Activated gamma-delta T cell treated with anti-CD3 and anti-CD28 coated beads, Interleukin-2, amount 50 U/mL, for 16 hours (primary cell): Measurements from ENCODE around the gene SERGEF.

Source experiments
- DNase-seq: peaks from one replicate; pipeline ENCODE4 v3.0.0-alpha.2; 2020; ENCODE audit warnings: low read depth

Gene SERGEF

DNA sequence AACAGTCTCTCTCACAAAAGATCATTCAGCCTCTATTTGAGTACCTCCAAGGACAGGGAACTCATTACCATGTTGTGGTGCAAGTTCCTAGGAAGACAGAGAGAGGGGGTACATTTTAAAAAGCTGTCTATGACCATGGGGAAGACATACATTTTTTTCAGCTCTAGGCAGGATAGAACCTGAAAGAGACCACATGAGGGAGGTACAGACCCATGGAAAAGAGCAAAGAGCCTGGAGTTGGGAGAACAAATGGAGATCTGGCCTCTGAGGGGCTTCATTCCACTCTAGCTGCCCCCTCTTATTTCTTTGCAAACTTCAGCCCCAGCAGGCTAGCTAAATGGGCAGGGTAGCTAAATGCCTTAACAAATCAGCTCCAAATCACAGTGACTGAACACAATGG lies 241.9 kb downstream of the SERGEF start:
- no peak for DNase-seq

DNA sequence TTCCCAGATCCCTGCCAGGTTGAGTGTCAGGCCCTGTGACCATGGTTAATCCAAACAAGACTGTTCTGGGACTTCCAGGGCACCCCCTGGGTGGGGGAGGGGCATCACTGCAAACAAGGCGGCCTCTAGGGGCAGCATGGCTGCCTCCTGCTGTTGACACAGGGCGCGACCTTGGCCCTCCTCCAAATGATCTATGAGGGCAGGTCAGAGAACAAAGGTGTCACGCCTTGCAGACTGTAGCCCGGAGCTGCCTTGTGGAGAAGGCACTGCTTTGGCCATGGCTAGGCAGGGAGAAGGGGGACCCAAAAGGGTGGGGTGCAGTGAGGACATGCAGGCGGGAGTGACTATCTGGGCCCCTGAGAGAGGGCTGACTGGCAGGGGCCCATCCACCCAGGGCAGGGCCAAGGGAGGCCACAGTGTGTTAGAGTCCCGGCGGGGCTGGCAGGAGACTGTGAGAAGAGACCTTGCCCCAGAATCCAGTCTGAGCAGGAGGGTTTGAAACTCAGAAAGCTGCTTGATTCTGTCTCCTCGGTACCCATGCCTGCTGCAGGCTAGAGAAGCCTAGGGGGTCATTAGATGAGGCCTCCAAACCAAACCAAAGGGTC lies 242.7 kb downstream of the SERGEF start:
- no peak for DNase-seq

DNA sequence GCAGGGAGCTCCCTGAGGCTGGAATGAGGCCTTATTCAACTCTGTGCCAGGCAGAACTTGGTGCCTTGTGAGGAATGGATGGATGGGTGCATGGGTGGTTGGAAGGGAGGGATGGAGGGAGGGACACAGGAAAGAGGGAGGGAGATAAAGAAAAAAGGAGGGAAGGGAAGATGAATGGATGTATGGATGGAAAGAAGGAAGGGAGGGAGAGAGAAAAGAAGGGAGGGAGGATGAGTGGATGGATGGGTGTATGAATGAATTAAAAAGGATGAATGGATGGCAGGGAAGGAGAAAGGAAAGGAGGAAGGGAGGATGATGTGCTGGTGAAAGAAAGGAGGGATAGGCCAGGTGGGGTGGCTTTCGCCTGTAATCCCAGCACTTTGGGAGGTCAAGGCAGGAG lies 243.6 kb downstream of the SERGEF start:
- DNase-seq, result no peak

DNA sequence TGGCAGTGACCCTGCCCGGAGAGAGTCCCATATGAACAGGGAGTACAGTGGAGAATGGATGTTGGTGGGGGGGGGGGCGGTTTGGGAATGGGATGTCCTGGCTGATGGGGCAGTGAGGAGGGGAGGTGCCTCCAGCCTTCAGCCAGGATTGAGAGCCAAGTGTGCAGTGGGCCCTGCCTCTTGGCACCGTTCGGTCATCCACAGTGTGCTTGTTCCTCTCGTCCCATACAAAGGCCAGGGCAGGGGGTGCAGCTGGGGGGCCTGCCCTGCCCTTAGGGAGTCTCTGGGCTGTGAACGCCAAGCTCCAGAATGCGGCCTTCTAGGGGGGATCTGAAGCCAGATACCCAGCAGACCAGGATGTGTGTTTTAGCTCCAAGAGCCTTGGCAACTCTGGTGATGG lies 244.3 kb downstream of the SERGEF start:
- no peak for DNase-seq

DNA sequence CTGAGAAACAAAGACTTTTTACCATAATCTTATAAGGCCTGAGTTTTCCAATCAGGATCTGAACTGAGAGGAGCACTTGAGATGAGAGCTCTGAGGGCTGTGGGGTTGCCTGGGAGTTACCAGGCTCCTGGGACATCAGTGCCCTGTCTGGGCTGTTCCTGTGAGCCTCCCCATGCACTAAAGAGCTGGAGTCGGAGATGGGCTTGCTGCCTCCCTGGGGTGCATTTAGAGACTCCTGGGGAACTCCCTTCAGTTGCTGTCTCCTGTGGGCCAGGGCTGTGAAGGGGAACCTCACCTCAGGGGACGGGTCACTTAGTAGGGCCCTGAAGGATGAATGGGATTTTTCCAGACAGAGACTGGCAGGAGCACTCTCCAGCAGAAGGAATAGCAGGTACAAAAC lies 244.9 kb downstream of the SERGEF start:
- DNase-seq, result no peak

DNA sequence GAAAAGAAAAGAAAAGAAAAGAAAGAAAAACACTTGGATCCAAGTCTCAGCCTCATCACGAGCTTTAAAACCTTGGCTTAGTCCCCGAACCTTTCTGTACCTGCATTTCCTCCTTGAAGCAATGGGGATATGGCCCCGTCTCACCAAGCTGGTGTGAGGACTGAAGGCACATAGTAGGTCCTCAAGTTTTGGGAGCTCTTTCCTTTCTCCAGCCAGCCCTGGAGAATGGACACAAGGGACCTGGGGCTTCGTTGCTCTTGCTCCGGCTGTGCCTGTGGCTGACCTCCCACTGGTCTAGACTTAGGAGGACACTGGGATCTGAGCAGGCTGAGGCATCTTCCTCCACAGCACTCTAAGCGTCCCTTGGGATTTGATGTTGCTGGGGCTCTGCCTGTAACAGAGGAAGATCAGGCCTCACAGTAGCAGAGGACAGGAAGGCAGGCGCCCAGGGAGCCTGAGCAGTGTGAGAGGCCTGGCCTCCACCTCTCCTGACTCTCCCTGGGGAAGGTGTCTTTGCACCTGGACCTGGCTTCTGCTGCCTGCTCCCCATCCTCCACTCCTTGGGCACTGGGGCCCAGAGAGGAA lies 245.5 kb downstream of the SERGEF start:
- no peak for DNase-seq

DNA sequence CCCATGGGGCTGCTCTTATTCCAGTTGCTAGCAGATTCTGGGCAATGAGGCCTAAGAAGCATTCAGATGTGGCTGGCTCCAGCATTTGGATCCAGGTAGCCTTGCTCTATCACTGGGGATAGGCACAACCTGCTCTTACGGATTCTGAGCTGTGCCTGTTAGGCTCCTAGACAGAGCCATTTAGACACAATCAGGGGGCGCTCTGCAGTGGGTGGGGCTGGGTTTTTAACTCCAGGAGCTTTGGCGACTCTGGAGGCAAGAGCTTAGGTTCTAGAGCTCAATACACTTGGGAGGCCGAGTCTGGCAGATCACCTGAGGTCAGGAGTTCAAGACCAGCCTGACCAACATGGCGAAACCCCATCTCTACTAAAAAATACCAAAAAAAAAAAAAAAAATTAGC lies 246.3 kb downstream of the SERGEF start:
- DNase-seq, result no peak

DNA sequence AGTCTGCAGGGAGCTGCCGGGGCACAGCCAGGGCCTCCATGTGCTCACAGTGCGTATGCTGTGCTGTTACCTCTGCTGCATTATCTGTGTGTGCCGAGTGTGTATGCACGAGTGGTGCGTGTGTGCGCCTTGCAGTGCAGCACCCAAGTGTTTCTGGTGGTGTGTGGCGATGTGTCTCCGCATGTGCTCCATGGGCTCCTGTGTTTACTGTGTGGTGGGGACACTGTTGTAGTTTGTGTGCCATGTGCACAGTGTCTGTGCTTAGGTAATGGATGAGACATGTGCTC lies 246.8 kb downstream of the SERGEF start:
- DNase-seq, result no peak

DNA sequence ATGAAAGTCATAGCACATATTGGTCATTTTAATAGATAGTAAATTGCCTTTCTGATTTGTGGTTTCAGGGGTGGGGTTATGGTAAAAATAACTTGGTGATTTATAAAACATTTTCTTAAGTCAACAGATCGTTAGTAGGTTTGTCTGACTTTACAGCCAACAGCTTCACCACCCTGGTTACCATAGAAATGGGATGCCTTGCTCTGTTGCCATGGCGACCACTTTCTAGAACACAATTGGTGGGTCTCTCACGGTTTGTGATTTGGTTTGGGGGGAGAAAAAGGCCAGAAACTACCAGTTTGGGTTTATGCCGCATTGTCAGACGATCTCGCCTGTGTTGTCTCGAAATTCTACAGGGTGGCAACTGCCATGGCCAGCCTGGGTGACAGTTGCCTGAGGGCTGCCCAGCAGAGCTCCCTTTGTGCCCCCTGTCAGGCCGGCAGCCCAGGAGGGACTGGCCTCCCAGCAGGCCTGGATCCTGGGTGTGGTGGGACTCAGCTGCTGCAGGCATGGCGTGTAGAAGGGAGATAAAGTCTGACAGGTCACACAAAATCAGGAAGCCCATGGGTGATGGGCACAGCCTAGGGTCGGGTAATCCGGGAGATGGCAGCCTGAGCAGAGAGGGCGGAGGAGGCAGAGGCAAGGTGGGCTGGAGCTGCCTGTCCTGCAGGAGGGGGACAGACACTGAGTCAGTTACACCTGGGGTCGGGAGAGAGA lies 247.3 kb downstream of the SERGEF start:
- DNase-seq, result no peak

DNA sequence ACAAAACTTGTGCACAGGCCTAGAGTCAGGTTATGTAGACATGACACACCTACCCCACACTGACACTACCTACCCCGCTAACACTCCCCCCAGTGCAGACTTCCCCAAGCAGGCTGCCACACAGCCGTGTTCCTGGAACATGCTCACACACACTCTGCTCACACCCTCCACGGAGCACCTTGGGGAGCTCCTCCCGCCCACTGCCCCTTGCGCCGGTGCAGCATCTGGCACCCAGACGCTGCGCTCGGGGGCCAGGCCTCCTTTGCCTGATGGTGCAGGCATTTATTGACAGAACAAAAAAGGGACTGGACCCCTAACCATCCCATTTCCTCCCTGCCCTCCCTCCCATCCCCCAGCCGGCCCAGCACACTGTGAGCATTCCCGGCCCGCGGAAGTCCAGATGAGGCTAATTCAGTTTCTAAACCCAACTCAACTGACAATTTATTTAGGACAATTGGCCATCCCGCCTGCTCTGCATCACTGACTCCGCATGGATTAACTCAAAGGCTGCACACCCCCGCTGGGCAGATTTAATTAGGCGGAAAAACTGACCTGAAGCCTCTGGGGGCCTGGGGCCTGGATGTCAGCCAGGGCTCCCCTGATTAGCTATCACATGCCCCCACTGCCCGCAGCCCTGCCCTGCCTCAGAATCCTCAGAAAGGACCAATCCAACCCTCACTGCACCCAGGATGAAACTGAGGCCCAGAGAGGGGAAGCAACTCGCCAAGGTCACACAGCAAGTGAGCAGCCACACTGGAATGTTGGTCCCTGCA lies 248.2 kb downstream of the SERGEF start:
- no peak for DNase-seq

DNA sequence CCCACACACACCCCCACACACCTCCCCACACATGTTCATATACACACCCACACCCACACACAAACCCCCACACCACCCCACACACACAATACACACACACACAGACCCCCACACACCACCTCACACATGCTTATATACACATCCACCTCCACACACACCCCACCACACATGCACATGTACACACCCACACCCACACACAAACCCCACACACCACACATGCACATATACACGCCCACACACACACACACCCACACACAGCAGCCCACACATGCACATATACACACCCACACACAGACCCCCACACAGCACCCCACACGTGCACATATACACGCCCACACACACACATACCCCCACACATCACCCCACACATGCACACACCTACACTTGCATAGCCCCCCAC lies 249.1 kb downstream of the SERGEF start:
- no peak for DNase-seq

DNA sequence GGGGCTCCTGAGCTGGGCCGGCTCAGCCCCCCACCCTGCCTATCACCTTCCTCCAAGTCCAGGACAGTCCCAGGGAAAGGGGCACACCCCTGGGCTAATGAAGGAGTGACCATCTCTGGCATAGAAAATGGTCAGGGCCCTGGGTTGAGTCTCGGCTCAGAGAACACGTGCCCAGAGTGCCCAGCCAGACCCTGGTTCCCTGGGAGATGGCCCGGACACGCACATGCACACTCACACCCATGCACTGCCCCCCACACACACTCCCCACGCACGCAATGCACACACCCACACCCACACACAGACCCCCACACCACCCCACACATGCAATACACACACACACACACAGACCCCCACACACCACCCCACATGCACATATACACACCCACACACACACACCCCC lies 249.6 kb downstream of the SERGEF start:
- DNase-seq, result no peak

DNA sequence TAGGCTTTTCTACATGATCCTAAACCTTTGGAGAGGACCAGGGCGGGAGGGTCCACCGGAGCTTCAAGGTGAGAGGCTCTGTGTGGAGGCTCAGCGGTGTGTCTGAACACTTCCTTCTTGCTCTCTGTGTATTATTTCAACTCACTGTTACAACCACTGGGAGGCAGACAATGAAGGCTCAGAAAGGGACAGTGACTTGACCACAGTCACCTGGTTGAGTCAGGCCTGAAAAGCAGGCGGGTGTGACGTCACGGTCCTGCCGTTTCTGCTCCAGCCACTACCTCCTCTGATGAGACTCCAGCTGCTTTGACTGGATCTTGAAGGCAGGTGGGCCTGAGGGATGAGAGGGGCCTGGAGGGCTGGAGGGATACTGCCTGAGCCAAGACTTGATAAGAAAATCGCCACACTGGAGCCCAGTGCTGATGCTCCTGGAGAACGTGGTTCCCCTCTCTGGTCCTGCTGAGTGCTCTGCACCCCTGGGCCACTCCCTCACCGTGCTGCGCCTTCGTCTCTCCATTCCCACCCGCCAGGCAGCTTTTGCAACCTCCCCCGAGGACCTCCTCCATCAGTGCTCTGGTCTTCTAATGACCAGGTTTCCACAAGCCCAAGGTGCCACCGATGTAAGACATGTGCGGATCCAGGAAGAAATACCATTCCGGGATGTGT lies 250.4 kb downstream of the SERGEF start:
- no peak for DNase-seq

DNA sequence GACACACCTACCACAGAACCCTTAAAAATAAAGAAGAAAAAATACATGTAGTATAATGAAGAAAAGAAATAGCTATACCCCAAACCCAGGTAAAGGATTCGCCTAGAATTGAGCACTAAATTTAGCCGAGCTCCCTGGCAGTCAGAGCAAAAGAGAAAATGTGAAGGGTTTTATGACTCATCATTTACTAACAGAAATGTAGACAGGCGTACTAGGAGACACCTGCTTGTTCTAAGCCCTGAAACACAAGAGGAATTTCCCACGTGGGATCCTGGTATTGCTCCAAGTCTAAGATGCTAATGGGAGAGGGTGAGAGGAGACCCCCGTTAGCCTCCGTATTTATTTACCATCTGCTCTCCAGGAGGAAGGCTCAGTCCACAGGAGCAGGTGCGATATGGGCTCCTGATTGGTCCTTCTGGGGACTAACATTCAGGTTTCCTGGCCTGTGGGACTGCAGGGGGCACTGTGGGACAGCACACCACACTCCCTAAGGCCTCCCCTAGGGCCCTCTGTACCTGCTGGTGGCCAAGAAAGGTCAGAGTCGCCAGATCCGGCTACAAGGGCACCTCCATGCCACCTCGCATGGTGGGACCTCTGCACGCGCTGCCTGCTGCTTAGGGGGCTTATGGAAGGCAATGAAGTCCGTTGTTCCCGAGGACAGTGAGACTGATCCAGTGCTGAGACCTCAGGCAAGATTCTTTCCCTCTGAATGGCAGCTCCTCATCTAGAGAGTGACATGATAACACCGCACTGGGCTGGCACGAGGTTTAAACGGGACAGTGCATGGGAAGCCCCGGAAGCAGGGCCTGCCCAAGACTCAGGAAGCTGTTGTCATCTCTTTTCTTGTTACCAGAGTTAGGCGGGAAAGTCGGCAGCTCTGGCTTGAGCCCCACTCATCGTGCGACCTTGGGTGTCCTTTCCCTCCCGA lies 252.5 kb downstream of the SERGEF start:
- no peak for DNase-seq

DNA sequence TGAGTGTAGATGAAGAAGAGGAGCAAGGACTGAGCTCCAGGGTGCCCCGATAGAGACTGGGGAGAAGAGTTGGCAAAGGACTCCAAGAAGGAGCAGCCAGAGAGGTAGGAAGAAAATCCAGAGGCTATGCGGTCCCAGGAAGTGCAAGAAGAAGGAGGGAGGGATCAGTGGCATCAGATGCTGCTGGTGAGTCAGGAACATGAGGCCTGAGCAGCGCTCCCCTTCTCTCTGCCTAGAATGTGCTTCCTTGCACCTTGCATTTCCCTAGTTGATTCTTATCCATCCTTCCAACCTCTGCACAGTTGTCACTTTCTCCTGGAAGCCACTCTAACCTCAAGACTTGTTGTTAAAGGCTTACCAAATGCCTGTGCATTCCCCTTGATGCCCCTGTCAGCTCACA lies 257.0 kb downstream of the SERGEF start:
- DNase-seq, result no peak

DNA sequence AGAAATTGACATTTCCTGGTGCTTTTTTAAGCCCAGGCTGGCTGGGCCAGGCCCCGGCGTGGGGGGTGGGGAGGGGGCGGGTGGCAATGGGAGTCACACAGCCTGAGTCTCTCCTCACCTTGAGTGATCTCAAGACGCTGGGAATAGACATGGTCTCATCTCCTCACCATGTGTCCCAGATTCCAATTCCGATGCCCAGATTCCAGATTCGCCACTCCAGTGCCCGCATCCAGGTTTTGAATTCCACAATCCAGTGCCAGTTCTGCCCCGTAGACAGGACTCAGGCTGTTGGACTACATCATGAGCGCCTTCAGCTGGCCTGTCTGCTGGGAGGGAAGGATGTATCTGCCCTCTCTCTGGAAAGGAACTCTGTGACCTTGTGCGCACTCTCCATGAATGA lies 259.2 kb downstream of the SERGEF start:
- no peak for DNase-seq

DNA sequence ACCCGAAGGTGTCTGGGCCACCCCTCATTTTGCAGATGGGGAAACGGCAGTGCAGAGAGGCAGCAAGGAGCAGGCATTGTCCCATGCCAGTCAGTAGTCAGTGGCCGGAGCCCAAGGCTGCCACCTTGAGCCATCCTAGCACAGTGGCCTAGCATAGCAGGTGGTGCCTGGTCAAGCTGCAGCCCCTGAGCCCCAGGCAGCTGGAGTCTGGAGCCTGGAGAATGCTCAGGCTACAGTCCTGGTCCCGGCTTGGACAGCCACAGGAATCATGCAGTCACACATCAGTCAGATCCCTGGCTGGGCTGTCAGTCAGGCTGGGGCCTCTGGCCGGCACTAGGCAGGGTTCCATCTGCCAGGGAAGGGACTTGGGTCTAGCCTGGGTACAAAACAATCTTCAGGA lies 259.7 kb downstream of the SERGEF start:
- DNase-seq, result no peak

DNA sequence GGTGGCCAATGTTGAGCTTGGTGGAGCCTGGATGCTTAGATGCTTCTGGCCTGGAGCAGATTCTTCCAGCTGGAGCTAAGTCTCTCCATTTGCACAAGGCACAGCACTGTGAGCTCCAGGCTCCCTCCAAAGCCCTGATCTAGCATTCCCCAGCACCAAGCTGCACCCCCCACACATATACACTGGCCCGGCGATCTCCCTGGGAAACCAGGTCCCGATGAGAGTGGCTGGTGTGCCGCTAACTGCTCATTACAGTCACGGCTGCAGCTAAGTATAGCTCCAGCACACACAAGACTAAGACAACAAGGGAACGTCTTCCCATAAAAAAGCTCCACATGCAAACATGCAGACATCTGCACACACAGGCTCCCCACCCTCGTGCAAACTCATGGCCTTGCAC lies 260.7 kb downstream of the SERGEF start:
- DNase-seq, result no peak

DNA sequence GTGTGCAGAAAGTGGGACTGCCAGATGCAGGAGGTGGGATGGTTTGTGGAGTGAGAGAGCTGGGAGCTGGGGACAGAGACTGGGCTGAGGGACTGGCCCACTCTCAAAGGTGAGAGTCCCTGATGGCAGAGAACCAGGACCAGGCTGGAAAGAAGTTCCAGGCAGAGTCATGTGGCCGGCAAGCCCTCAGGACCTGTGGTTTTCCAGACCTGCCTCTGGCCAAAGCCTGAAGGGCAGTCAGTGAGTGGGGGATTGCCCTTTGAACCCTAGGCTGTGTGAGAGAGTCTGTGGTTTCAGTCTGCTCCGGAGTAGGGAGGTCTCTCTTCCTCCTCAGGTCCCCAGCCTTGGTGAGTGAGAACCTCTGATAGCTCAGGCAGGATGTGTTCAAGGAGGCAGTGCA lies 261.3 kb downstream of the SERGEF start:
- no peak for DNase-seq

DNA sequence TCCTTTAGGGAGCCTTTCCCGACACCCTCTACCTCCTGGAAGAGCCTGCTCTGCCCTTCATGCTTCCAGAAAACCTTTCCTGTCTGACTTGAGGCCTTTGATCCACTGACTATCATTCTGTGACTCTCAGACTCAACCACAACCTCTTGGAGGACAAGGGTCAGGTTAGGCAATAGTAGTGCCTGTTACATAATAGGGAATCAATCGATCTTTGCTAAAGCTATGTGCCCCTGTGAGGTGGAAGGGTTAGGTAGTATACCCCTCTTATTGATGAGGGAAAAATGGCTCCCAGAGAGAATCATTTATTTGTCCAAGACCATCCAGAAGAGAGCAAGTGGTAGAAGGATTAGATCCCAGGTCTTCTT lies 262.1 kb downstream of the SERGEF start:
- no peak for DNase-seq

DNA sequence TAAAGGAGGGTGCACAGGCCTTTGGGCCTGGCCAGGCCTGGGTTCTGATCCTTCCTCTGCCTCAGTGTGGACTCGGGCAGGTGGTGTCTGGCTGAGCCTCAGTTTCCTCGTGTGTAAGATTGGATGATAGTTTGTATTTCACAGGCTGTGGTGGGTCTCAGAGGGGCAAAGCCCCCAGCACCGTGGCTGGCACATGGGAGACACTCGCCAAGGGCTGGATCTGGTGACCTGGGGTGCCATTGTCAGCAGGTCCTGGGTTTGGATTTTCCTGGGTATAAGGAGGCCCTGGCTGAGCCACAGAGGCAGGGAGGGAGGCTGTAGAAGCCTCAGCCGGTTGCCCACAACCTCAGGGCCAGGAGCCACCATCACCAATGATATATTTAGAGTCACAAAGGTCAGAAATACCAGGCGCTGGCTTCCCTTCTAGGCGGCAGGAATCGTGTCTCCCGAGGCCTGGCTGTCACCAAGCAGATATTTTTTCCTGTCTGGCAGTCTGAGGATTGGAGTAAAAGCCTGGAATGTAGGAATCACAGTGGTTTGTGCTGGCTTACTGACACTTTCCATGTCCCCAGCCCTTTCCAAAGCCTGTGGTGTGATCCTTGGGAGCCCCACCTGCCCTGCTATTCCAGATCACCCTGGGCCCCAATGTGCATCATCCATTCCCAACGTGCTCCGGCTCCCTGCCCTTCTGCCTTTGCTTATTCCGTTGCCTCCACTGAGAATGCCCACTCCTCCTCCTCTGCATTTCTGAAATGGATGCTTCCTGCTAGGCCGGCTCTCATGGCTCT lies 262.6 kb downstream of the SERGEF start:
- no peak for DNase-seq
